A673 (cell line): ENCODE results near the gene TPP1.

Source experiments
- CTCF ChIP-seq: fragments of 300-800, 200-600 bp; sonication (generic); conservative IDR thresholded peaks from 2 replicates; pipeline ENCODE4 v1.5.1; 2017; ENCODE audit warnings: low read depth, mild to moderate bottlenecking, antibody characterized with exemption, low read length, moderate library complexity, mixed read lengths
- EZH2 ChIP-seq: fragments of 200-600 bp; sonication (generic); IDR thresholded peaks from 2 replicates; pipeline ENCODE4 v1.6.1; 2017; ENCODE audit warnings: borderline replicate concordance, low read depth, mild to moderate bottlenecking, mixed read lengths, antibody characterized with exemption, low read length; ENCODE audit not compliant: poor library complexity, severe bottlenecking

GRCh38 chr11:6629892-6630631 is 10.8 kb upstream of the TPP1 start:
- TF ChIP-seq CTCF: no peak
- no peak for TF ChIP-seq EZH2
